HG02943 (cell line): Measurements from ENCODE around the gene CBLL1.

ENCODE experiments used
- ATAC-seq: cut with Tn5 transposase; IDR thresholded peaks from one replicate; pipeline ENCODE4 v1.9.1; 2021; ENCODE audit warnings: mild to moderate bottlenecking, low read depth, moderate library complexity; ENCODE audit not compliant: unreplicated experiment

The CBLL1 gene

DNA sequence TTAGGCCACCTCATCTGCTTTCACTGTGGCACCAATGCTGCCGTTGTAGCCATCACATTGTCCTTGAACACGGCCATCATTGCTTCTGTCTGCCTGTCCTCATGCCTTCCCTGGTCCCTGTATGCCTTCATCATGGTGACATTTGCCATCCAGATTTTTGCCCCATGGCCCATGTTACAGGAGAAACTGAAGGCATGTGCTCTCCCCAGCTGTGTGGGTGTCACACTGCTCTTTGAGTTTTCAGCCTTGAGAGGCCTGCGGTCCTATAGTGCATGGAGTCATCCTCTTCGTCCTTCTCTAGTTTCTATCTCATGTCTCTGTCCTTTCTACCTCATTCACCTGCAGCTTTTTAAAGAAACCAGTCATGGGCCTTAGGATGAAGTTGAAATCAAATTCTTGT is 65.2 kb downstream of the CBLL1 start:
- ATAC-seq, result no peak

DNA sequence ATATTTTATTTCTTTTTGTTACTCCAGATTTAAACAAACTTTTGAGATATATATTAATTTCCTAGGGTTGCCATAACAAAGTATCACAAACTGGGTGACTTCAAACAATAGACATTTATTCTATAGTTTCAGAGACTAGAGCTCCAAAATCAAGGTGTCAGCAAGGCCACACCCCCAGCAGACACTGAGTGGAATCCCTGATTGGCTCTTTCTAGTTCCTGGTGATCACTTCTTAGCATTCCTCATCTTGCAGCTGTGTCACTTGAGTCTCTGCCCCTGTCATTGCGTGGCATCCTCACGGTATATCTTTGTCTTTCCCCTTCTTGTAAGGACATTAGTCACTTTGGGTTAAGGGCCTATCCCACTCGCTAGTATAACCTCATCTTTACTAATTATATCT is 66.7 kb downstream of the CBLL1 start:
- ATAC-seq, result no peak
